HG03095 (cell line): ENCODE measurements around the gene PPHLN1.
A peak's percentile ranks its signal among the peaks of the same experiment; 100 is the strongest.
"Not testable (repeated sequence)": the region's sequence is repeated elsewhere in the genome, so short reads cannot be mapped to it uniquely, and the experiment has no call there.

Experiments
- ATAC-seq: cut with Tn5 transposase; IDR thresholded peaks from one replicate; pipeline ENCODE4 v1.9.1; 2021; ENCODE audit warnings: moderate library complexity; ENCODE audit not compliant: unreplicated experiment

PPHLN1 gene

DNA sequence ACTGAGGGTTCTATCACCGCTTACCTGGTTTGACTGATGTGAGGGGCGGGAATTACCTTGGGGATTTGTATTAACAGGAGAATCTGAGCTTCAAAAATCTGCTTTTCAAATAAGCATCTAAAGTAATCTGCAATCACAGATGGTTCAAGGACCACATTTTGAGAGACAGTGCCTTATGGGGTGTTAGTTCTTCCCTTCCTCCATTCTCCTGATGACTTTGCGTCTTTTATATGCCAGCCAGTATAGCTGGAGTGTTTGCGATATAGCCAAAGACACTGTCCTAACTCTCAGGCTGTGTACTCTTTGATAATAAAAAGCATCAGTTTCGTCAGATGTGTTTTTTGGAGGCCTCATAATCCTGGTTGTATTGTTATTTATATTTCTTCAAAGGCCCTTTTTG lies 39.5 kb downstream of the PPHLN1 start:
- ATAC-seq, result no peak

DNA sequence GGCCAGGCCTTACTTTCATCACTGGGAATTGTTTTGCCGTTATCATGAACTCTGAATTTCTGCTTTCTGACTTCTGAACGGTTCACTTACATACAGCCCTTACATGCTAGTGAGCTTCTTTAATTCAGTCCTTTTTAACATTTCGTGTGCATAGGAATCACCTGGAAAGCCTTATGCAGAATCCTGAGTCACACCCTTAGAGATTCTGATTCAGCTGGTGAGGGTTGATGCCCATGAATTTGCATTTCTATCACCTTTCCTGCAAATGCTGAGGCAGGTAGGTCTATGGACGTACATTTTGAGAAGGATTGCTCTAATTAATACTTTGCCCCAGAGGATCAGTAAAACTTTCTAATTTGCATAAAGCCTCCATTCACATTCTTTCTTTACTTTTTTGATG lies 44.0 kb downstream of the PPHLN1 start:
- ATAC-seq, result no peak

DNA sequence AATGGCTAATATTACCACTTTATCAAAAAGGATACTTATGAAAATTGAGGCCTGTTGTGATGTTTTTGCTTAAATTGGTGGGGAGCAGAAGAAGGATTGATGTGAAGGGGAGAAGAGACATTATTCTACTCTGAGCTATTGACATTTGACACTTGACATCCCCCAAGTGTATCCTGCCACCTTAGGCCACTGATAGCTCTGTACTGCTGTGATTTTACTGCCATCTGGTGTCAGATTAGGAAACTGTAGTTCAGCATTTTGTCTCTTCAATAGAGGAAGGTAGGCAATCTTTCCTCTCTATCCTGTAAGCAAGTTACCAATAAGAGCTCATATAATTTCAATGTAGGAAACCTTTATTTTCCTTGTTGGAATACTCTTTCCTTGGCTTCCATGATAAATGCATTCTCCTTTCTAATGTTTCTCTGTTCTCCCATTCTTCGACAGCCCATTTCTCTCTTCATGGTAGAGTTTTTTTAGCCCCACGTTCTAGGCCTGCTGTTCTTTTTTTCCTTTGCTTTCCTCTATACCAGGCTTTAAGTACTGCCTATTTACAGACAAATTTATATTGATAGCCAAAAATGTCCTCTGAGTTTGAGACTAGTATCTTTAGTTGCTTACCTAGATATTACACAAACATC lies 46.3 kb downstream of the PPHLN1 start:
- peak; percentile 81 for ATAC-seq

DNA sequence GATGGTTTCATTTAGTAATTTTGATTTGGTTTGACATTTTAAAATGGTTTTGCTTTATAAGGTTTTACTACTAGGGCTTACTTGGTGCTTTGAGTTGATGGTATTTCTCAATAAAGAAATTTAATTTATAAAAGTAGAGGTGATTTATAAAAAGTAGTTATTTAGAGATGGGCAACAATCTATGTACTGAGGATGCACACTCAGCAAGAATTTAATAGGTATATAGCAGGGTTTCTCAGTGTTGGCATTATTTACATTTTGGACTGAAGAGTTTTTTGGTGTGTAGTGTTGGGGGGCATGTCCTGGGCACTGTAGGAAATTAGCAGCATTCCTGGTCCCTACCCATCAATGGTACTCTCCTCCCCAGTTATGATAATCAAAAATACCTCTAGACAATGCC lies 47.7 kb downstream of the PPHLN1 start:
- no peak for ATAC-seq

DNA sequence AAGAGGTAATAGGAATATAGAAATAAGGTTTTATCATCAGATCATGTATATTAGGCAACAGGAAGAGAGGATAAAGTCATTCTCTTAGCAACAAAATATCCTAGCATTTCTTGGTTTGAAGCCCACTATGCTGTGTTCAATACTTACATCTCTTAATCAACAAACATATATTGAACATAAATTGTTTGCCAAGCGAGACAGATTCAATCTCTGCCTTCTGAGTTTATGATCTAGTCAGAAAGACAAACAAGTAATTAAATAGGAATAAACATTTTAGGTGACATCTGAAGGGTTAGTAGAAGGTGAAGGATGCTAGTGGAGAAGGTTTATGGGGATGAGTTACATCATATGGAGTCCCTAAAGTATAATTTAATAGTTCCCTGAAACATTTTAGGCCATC lies 54.8 kb downstream of the PPHLN1 start:
- ATAC-seq, result no peak

DNA sequence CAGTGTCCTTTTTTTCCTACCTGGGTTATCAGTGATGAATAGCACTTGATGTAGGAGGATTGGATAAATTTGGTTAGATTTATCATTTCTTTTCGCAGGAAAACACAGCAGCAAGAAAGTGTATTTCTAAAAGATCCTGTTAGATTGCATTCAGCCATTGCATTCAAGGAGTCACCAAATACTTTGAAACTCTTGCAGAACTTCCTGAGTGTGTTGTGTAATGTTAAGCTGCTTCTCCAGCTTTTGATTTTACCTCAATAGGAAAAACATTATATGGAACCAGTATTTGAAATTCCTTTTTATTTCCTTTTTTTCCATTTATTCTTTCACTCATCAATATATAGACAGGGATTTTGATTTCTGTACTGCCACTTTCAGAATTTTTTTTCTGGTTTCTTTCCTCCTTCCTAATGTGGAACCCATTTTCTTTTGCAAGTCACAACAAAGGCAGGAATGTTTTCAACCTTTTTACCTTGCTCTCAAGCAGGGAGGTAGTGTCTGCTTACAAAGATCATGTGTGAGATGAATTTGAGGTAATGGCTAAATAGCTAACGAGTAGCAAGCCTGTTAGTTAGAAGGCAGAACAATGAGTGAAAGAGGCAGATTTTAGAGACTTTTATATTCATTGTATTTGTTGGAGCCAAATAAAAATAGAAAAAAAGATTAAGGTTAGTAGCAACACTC lies 56.2 kb downstream of the PPHLN1 start:
- no peak for ATAC-seq

DNA sequence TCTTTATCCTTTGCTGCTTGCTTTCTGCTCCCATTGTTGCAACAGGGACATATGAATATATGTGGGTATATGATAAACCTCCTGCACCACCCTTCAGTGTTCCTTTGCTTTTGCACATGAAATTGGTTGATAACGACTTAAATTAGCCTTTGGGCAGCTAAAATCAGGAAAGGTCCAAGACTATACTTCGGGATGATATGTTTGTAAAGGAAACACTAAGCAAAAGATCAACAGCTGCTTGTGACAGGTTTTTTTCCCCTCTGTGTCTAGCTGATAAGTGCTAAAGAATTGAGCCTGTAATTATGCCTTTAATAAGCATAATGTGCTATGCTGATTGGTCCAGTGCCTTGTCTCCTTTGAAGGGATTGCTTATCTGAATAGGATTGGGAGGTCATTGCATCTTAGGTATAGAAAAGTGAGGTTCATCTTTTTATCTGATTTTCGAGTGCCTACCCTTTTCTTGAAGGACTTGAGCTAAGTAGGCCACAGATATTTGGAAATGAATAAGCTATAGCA lies 59.4 kb downstream of the PPHLN1 start:
- ATAC-seq, result no peak

DNA sequence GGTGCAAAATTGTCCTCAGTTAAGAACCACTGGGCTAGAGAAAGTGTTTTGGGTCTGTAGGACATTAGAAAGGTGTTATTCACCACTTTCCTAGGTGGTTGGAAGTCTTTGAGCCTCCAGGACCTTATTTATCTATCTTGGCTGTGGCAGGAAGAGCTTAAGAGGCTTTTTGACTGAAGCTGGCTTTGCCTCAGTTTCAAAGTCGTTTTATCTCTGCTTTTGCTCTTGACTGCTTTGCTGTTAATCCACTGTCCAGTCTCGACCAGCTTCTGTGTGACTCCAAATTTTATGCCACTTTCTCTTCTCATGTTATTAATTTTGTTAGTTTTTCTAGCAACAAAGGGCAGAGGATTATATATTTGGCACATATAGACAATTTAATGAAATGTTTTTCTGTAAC lies 60.3 kb downstream of the PPHLN1 start:
- no peak for ATAC-seq

DNA sequence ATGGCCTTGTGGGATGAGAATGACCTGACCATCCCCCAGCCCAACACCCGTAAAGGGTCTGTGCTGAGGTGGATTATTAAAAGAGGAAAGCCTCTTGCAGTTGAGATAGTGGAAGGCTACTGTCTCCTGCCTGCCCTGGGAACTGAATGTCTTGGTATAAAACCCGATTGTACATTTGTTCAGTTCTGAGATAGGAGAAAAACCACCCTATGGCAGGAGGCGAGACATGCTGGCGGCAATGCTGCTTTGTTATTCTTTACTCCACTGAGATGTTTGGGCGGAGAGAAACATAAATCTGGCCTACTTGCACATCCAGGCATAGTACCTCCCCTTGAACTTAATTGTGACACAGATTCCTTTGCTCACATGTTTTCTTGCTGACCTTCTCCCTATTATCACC lies 62.1 kb downstream of the PPHLN1 start:
- ATAC-seq, result not testable (repeated sequence)

DNA sequence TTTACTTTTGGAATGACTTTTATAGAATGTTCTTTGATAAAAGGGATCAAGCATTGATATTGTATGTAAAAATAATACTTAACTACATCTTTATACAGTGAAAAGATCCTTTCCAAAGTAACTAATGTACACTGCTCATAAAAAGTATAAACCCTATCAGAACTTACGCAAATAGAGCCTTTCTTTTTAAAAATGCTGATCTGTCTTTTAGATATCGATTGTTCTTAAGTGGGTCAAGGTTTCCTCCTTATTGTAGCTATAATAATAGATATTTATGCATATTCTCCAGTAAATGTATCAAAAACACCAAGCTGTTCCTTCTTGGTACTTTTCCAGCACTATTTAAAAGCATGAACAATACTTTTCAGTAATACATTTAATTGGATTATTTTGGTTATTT lies 68.5 kb downstream of the PPHLN1 start:
- no peak for ATAC-seq

DNA sequence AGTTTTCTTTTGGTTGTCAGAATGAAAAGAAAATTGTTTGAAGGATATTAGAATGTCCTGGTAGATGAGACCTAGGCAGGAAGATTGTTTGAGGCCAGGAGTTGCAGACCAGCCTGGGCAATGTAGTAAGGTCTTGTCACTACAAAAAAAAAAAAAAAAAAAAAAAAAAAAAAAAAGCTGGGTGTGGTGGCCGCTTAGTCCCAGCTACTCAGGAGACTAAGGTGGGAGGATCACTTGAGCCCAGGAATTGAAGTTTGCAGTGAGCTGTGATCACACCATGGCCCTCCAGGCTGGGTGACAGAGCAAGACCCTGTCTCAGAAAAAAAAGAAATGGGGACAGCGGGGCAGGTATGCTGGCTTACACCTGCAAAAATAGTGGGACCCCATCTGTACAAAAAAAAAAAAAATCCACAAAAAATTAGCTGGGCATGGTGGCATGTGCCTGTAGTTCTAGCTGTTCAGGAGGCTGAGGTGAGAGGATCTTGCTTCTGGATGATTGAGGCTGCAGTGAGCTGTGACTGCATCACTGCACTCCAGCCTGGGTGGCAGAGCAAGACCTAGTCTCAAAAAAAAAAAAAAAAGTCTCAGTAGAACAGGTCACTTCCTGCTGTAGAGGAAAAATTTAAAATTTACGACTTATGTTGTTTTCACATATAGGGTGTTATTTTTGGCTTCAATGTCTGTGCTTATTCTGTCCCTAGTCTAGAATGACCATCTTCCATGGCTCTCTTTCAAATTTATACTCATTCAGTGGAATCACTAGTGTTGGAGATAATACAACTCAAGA lies 70.7 kb downstream of the PPHLN1 start:
- ATAC-seq, result no peak

DNA sequence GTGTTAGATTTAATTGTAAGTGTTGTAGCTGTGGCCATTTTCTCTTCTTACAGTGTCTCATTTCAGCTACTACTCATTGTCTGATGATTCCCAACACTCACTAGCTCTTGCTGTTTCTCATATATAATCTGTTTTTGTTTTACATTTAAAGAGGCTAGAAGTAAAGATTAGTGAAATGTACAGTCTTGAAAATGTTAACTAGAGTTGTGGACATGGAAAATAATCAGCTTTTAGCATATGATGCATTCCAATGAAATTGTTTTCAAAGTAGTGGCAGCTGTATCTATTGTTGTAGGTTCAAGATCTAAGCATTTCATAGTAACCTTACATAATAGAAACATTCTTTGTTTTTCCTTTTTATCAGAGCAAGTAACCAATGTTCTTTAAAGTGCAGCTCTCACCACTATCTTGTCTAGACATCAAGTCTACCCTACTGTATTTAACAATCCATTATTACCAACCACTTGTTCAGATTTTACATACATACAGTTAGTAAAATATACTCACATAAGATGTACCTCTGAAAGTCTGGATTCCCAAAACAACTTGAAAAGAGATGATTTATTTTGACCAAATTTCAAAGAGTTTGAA lies 76.9 kb downstream of the PPHLN1 start:
- no peak for ATAC-seq

DNA sequence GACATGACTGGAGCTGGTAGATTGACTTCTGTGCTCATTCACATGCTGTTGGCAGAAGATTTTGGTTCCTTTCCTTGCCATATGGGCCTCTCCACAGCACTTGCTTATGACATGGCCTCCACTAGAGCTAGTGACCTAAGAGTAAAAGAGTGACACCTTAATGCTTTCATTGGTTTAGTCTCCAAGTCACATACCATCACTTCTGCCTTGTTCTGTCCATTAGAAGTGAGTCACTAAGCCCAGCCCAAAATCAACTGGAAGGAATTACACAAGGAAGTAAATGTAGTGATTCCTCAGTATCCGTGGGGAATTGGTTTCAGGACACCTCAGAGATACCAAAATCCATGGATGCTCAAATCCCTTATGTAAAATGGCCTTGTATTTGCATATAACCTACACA lies 81.3 kb downstream of the PPHLN1 start:
- ATAC-seq, result no peak

DNA sequence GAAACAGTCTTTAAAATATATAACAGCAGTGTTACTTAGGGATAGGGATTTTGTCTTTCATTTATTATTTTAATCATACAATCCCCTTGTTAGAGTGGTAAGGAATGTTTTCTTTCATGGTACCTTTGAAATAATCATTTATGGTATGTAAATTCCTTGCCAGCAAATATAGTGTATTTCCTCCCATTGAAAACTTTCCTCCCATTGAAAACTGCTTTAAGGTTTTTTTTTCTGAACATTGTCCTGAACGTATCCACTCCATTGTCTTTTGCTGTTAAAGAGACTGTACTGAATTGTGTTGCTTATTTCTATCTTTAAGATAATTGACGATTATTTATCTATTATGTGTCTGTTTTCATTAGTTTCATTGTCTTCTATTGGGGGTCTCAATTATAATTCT lies 83.5 kb downstream of the PPHLN1 start:
- ATAC-seq, result no peak

DNA sequence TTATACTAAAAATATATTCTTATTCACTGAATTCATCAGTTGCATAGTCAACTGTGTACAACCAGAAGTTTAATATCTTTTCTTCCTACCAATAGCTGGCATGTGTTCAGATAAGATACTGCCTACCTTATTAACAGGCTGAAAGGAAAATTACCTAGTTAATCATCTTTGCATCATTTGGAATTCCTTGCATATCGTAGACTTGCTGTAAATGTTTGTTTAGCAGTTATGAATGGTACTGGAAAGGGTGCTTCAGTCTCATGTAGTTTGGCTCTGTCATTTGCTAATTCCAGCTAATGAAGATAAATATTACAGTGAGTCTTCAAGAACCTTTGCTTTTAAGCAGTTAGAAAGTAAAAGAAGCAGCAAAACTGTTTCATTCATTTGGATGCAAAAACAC lies 84.4 kb downstream of the PPHLN1 start:
- ATAC-seq, result no peak

DNA sequence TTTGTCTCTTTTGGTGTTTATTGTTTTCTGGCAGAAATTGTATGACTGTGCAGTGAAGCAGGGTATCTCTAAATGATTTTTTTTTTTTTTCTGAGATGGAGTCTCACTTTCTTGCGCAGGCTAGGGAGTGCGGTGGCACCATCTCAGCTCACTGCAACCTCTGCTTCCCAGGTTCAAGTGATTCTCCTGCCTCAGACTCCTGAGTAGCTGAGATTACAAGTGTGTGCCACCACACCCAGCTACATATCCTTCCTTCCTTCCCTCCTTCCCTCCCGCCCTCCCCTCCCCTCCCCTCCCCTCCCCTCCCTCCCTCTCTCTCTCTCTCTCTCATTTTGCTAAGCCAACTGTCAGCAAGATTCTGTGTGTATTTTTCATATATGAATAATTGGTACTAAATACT lies 94.4 kb downstream of the PPHLN1 start:
- no peak for ATAC-seq

DNA sequence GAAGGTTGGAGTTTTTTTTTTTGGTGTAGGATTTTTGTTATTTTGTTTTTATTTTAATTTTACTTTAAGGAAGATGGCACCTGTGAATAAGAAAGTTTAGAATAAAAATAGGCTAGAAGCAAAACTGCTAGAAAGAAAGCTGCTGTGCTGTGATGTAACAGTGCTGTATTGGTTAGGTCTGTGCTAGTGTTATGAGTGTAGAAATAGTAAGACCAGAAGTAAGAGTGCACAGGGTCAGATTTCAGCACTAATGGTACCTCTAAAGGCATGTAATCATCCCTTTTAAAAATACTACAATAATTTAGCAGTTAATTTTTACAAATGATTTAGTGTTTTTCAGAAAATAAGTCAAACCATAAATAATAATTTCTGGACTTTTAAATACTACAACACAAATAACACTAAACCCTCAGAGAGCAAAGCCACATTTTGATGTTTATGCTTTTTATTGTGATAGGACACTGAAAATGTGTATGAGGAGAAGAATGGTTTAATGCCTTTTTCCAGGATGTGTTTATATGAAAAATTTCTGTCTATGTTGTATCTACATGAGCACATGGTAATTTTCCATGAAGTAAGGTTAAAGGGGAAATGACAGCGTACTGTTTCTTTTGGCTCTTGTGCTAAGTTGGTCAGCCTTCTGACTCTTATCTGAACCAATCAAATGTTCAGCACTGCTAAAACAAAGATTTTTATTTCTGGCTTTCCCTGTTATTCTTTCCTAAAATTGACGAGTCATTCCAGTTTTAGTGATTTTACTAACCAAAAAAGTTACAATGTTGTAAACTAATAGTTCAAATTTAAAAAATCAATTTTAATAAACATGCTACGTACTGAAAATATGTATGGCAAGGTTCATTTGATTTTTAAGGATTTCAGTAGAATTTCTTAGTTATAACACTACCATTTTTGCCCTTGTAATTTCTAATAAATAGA lies 96.1 kb downstream of the PPHLN1 start:
- peak; percentile 94 for ATAC-seq

DNA sequence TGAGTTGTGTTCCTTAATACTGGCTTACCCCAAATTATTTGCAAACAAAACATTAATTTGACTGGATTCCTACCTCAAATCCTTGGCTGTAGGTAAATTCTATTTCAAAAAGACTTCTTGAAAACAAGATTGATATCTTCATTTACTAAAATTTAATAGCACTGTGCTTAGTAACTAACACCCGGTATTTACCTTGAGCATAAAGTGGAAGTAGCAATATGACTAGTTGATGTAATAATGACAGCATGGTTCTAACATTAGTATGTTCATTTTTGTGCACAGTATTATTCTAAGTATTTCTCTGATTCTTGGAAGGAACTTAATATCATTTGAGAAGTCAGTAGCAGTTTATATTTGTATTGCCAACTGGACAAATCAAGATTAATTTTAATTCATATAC lies 96.8 kb downstream of the PPHLN1 start:
- no peak for ATAC-seq

DNA sequence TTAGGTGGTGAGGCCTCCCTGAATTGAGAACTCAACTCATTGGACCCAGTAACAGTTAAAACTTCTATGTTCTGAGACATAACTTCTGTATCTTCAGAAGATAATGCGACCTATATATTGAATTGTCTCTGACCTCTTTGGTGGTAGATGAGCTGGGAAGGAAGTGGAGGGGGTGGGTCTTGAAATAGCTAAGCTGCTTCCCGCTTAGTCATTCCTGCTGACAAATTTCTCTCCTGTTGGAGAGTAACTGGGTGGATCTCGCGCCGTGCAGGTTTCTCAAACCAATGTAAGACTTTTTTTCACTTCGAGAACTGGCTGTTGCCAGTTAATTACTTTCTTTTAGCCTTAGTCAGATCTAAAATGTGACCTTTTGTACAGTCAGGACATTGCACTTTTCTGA lies 100.8 kb downstream of the PPHLN1 start:
- no peak for ATAC-seq

DNA sequence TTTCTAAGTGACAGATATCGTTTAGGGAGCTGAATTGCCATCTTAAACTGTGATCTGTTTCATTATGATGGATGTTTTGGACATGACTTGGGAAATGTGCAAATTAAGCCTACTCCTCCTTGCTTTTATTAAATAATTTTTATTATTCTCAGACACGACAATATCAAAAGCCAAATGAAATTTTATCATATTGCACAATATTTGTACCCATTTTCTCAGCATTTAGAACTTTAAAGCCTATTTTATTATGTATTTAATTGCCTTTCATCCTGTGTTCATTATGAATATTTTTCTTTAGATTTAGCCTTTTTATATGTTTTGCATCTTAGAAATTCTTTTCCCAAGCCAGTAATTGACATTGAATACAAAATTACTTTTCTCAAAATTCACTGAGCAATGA lies 102.9 kb downstream of the PPHLN1 start:
- no peak for ATAC-seq
